Liver (tissue), 9 donors: ENCODE data around the gene PHKG1. TPM values are rescaled to one million over a fixed set of nuclear protein-coding genes. Genes with fewer than 3 reads are reported as not detected.
A peak's percentile ranks its signal among the peaks of the same experiment; 100 is the strongest.
"Not testable (repeated sequence)": the region's sequence is repeated elsewhere in the genome, so short reads cannot be mapped to it uniquely, and the experiment has no call there.

Experiments used
- DNase-seq: peaks from one replicate; pipeline ENCODE4 v3.0.0-alpha.2; 2017; ENCODE audit warnings: low spot score
- H3K27ac ChIP-seq, 2 donors: one replicate each; pipeline ENCODE4 v1.7.0; 2013; ENCODE audit warnings: inconsistent platforms in 2 of 2, low read length in 2 of 2, control low read depth in 1 of 2, low read depth in 1 of 2, mild to moderate bottlenecking in 1 of 2
- H3K27me3 ChIP-seq, 4 donors: one replicate each; pipeline versions ENCODE4 v1.6.1 to v1.7.0; 2013; ENCODE audit warnings: low read length in 3 of 4, inconsistent platforms in 1 of 4, mild to moderate bottlenecking in 1 of 4, moderate library complexity in 1 of 4; ENCODE audit not compliant: control insufficient read depth in 4 of 4, insufficient read depth in 4 of 4
- H3K36me3 ChIP-seq, 4 donors: one replicate each; pipeline versions ENCODE4 v1.6.1 to v1.7.0; 2013; ENCODE audit warnings: low read length in 3 of 4, mild to moderate bottlenecking in 3 of 4, low read depth in 1 of 4, moderate library complexity in 1 of 4; ENCODE audit not compliant: control insufficient read depth in 4 of 4, insufficient read depth in 3 of 4
- H3K4me1 ChIP-seq, 4 donors: one replicate each; pipeline versions ENCODE4 v1.6.1 to v1.7.0; 2013; ENCODE audit warnings: low read length in 3 of 4, mild to moderate bottlenecking in 3 of 4, moderate library complexity in 1 of 4; ENCODE audit not compliant: control insufficient read depth in 4 of 4, insufficient read depth in 4 of 4
- H3K4me3 ChIP-seq, 3 donors: one replicate each; pipeline versions ENCODE4 v1.6.1 to v1.7.0; 2013; ENCODE audit warnings: low read length in 3 of 3, control low read depth in 1 of 3, low read depth in 1 of 3, mild to moderate bottlenecking in 1 of 3
- H3K9ac ChIP-seq, 2 donors: one replicate each; pipeline ENCODE4 v1.7.0; 2013; ENCODE audit warnings: low read length in 2 of 2, mild to moderate bottlenecking in 2 of 2, moderate library complexity in 2 of 2, control low read depth in 1 of 2, low read depth in 1 of 2
- H3K9me3 ChIP-seq, 4 donors: one replicate each; pipeline versions ENCODE4 v1.6.1 to v1.7.0; 2013; ENCODE audit warnings: low read length in 3 of 4; ENCODE audit not compliant: control insufficient read depth in 4 of 4
- EGR1 ChIP-seq, 2 donors: IDR thresholded peaks; 2 replicates each; pipeline ENCODE4 v1.6.1; 2016 to 2018; ENCODE audit warnings: antibody characterized with exemption in 2 of 2, low read depth in 2 of 2
- FOXA2 ChIP-seq: IDR thresholded peaks from 2 replicates; pipeline ENCODE4 v1.6.1; 2016; ENCODE audit warnings: antibody characterized with exemption
- GABPA ChIP-seq, 2 donors: IDR thresholded peaks in 1 of 2; conservative IDR thresholded peaks in 1 of 2; 2 replicates each; pipeline ENCODE4 v1.6.1; 2016; ENCODE audit warnings: antibody characterized with exemption in 2 of 2, mild to moderate bottlenecking in 1 of 2, moderate library complexity in 1 of 2
- HNF4A ChIP-seq, 2 donors: conservative IDR thresholded peaks; 2 replicates each; pipeline ENCODE4 v1.6.1; 2016; ENCODE audit warnings: antibody characterized with exemption in 2 of 2, mild to moderate bottlenecking in 2 of 2
- HNF4G ChIP-seq: IDR thresholded peaks from 2 replicates; pipeline ENCODE4 v1.6.1; 2016; ENCODE audit warnings: antibody characterized with exemption
- JUND ChIP-seq, 2 donors: IDR thresholded peaks; 2 replicates each; pipeline ENCODE4 v1.6.1; 2016; ENCODE audit warnings: antibody characterized with exemption in 2 of 2
- NR2F2 ChIP-seq: IDR thresholded peaks from 2 replicates; pipeline ENCODE4 v1.6.1; 2016; ENCODE audit warnings: antibody characterized with exemption
- RAD21 ChIP-seq, 2 donors: IDR thresholded peaks; 2 replicates each; pipeline ENCODE4 v1.6.1; 2016; ENCODE audit warnings: antibody characterized with exemption in 2 of 2, mild to moderate bottlenecking in 2 of 2
- SP1 ChIP-seq: IDR thresholded peaks from 2 replicates; pipeline ENCODE4 v1.6.1; 2018; ENCODE audit warnings: antibody characterized with exemption, mild to moderate bottlenecking
- YY1 ChIP-seq: IDR thresholded peaks from 2 replicates; pipeline ENCODE4 v1.6.1; 2016; ENCODE audit warnings: antibody characterized with exemption, mild to moderate bottlenecking
- WGBS: extraction: QIAGEN DNeasy Blood & Tissue Kit; methylation state at CpG from one replicate; pipeline ENCODE4 v1.1.7; 2013; 5-methylcytosine and 5-hydroxymethylcytosine counted together
- polyA plus RNA-seq, 2 donors: library from polyadenylated mRNA; stranded (reverse) in 1 of 2; unstranded in 1 of 2; fragments of 200-250 nt in 1 of 2; fragments of >200 nt in 1 of 2; fragmentation: Nextera tagmentation in 1 of 2; extraction: Ambion mirVana in 1 of 2; gene quantifications; one replicate each; pipeline versions ENCODE4 v1.2.1 to v1.2.3, GENCODE V29; 2013 to 2015
- total RNA-seq, 2 donors: library from RNA; depleted of rRNA; stranded (reverse); fragments of >200 nt; gene quantifications; one replicate each; pipeline ENCODE4 v1.2.3, GENCODE V29; 2014
- TF ChIP-seq, protein P1 (sequence below): IDR thresholded peaks from 2 replicates; pipeline ENCODE4 v1.6.1; 2016; ENCODE audit warnings: antibody characterized with exemption
- TF ChIP-seq, protein P2 (sequence below): fragments of 150-350 bp; IDR thresholded peaks from 2 replicates; pipeline ENCODE4 v1.5.1; 2017; ENCODE audit warnings: improper control_type of control experiment, low read depth, low read length; ENCODE audit not compliant: missing input control
- TF ChIP-seq, protein P3 (sequence below): IDR thresholded peaks from 2 replicates; pipeline ENCODE4 v1.6.1; 2016; ENCODE audit warnings: antibody characterized with exemption, mild to moderate bottlenecking
- donor health status: healthy.
- donor health status: healthy.
- donor health status: healthy.
- donor health status: healthy.
- donor health status: healthy.

The PHKG1 gene
- total and polyA plus RNA-seq, 4 donors: 0.18 to 1.0 (median 0.24) TPM

DNA sequence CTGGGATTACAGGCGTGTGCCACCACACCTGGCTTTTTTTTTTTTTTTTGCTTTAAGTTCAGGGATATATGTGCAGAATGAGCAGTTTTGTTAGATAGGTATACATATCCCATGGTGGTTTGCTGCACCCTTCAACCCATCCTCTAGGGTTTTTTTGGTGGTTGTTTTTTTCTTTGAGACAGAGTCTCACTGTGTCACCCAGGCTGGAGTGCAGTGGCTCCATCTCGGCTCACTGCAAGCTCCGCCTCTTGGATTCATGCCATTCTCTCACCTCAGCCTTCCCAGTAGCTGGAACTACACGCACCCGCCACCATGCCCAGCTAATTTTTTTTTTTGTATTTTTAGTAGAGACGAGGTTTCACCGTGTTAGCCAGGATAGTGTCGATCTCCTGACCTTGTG is 44.0 kb downstream of the PHKG1 start:
- peak; percentile 43 for DNase-seq
- Histone ChIP-seq H3K4me1 (peaks cover 11 to 23% (median 16%) of the 10 kb centered on the region in 4 donors), H3K27ac (peak overlapping the region; percentile 26 to 28)
- 35% methylated on average over 8 of the region's 8 CpGs for WGBS
- not testable (repeated sequence) for H3K36me3 ChIP-seq, H3K9ac ChIP-seq, H3K27me3 ChIP-seq, H3K4me3 ChIP-seq, H3K9me3 ChIP-seq
- peak; percentile 45 for TF ChIP-seq YY1
- TF ChIP-seq RAD21 (IDR thresholded peaks at IDR 0.05): peak in 1 of 2 donors; percentile 18

DNA sequence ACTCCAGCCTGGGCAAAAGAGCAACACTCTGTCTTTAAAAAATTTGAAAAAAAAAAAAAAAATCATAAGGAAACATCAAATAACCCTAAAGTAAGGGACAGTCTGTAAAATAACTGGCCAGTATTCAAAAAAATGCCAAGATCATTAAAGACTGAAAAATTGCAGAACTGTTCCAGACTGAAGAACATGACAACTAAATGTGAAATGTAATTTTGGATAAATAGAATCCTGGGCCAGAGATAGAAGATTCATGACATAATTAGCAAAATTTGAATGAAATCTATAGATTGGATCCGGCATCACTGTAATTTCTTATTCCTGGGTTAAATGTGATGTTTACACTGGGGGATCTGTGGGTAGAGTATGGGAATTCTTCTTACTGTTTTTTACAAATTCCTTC is 44.5 kb downstream of the PHKG1 start:
- Histone ChIP-seq H3K4me3 (no peak overlapping the region), H3K36me3 (peaks cover 0 to 2% (median under 1%) of the 10 kb centered on the region in 4 donors), H3K27ac (no peak overlapping the region), H3K4me1 (peaks cover 9 to 23% (median 16%) of the 10 kb centered on the region in 4 donors), H3K9me3 (no peaks in the 10 kb centered on the region), H3K9ac (no peak overlapping the region), H3K27me3 (no peaks in the 10 kb centered on the region)
- TF ChIP-seq GABPA (IDR thresholded peaks at IDR 0.05 in 1 of 2, conservative IDR thresholded peaks at IDR 0.05 in 1 of 2): no peak
- TF ChIP-seq EGR1 (IDR thresholded peaks at IDR 0.05; ENCODE audit: low read depth in 2 of 2): no peak
- TF ChIP-seq, protein P1, sequence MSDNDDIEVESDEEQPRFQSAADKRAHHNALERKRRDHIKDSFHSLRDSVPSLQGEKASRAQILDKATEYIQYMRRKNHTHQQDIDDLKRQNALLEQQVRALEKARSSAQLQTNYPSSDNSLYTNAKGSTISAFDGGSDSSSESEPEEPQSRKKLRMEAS: no peak
- TF ChIP-seq JUND (IDR thresholded peaks at IDR 0.05): no peak
- TF ChIP-seq HNF4G: no peak
- TF ChIP-seq HNF4A (conservative IDR thresholded peaks at IDR 0.05): no peak
- TF ChIP-seq FOXA2: no peak
- TF ChIP-seq SP1: no peak
- TF ChIP-seq, protein P2, sequence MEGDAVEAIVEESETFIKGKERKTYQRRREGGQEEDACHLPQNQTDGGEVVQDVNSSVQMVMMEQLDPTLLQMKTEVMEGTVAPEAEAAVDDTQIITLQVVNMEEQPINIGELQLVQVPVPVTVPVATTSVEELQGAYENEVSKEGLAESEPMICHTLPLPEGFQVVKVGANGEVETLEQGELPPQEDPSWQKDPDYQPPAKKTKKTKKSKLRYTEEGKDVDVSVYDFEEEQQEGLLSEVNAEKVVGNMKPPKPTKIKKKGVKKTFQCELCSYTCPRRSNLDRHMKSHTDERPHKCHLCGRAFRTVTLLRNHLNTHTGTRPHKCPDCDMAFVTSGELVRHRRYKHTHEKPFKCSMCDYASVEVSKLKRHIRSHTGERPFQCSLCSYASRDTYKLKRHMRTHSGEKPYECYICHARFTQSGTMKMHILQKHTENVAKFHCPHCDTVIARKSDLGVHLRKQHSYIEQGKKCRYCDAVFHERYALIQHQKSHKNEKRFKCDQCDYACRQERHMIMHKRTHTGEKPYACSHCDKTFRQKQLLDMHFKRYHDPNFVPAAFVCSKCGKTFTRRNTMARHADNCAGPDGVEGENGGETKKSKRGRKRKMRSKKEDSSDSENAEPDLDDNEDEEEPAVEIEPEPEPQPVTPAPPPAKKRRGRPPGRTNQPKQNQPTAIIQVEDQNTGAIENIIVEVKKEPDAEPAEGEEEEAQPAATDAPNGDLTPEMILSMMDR: no peak
- no peak for TF ChIP-seq YY1
- no peak for TF ChIP-seq NR2F2
- TF ChIP-seq, protein P3, sequence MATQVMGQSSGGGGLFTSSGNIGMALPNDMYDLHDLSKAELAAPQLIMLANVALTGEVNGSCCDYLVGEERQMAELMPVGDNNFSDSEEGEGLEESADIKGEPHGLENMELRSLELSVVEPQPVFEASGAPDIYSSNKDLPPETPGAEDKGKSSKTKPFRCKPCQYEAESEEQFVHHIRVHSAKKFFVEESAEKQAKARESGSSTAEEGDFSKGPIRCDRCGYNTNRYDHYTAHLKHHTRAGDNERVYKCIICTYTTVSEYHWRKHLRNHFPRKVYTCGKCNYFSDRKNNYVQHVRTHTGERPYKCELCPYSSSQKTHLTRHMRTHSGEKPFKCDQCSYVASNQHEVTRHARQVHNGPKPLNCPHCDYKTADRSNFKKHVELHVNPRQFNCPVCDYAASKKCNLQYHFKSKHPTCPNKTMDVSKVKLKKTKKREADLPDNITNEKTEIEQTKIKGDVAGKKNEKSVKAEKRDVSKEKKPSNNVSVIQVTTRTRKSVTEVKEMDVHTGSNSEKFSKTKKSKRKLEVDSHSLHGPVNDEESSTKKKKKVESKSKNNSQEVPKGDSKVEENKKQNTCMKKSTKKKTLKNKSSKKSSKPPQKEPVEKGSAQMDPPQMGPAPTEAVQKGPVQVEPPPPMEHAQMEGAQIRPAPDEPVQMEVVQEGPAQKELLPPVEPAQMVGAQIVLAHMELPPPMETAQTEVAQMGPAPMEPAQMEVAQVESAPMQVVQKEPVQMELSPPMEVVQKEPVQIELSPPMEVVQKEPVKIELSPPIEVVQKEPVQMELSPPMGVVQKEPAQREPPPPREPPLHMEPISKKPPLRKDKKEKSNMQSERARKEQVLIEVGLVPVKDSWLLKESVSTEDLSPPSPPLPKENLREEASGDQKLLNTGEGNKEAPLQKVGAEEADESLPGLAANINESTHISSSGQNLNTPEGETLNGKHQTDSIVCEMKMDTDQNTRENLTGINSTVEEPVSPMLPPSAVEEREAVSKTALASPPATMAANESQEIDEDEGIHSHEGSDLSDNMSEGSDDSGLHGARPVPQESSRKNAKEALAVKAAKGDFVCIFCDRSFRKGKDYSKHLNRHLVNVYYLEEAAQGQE: no peak
- DNase-seq: no peak
- 92% methylated on average over 1 of the region's 1 CpG for WGBS
